ENCODE data around the gene RSBN1L.

RSBN1L gene

DNA sequence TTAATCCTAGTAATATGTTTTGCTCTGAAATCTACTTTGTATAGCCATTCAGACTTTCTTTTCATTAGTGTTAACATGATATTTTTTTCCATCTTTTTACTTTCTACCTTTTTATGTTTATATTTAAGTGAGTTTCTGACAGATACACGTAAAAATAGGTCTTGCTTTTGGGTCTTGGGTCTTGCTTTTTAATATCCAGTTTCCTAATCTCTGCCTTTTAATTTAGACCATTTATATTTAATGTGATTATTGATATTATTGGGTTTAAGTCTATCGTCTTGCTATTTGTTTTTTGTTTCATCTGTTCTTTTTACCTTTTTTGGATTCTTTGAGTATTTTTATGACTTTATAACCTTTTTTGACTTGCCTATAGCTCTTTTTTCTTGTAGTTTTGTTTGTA lies 110.2 kb downstream of the RSBN1L start:
- no peak for DNase-seq (ENCODE audit: low read depth)

DNA sequence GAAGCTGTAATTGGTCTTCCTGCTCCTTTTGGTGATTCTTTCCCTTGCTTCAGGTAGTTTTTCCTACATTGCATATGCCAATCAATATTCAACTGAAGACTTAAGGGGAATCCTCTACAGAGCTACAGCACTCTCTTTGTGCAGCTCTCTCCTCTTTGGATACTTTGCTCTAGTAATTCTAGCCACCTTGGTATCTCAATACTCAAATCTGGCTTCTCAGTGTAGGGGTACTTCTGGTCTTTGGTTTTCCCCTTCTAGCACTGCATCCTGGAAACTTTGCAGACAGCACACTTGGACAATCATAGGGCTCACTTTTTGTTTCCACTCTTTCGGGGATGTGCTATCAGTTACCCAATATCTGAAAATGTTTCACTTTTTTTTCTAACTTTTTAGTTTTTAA lies 112.3 kb downstream of the RSBN1L start:
- no peak for DNase-seq (ENCODE audit: low read depth)

- peak; percentile 55 for DNase-seq (ENCODE audit: low read depth)
These were observed 115.4 kb downstream of the RSBN1L start for GRCh38 chr7:77811516-77812289.

DNA sequence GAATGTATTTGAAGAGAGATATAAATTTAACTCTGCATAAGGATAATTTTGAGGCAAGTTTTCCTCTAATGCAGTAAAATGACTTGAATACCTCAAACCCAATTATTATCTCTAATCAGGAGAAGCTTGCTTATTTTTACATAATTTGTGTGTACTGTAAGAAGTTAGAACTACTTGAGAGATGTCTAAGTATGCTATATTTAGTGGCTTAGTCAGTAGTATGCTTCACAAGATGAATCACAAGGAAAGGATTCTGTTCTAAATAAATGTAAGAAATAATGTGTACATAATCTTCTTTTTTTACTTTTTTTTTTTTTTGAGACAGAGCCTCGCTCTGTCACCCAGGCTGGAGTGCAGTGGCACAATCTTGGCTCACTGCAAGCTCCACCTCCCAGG lies 116.0 kb downstream of the RSBN1L start:
- DNase-seq (ENCODE audit: low read depth): peak; percentile 91

DNA sequence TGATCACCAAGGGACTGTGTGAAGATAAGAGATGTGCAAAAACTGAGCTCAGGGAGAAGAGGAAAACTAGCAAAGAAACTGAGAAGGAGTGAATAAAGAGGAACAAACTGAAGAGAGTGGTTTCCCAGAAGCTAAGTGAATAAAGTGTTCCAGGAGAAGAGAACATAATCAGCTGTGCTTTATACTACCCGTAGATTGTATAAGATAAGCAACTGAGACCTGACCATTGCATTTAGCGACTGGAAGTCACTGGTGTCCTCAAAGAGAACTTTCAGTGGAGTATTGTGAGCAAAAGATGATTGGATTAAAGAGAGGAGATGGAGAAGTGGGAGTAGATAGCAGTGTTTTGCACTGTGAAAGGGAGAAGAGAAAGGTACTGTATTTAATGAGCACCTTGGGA lies 116.9 kb downstream of the RSBN1L start:
- no peak for DNase-seq (ENCODE audit: low read depth)

GRCh38 chr7:77819021-77819420 lies 122.8 kb downstream of the RSBN1L start:
- DNase-seq (ENCODE audit: low read depth): no peak

- DNase-seq (ENCODE audit: low read depth): no peak
These were observed 124.7 kb downstream of the RSBN1L start for GRCh38 chr7:77820967-77821366.

GRCh38 chr7:77822269-77822668 lies 126.0 kb downstream of the RSBN1L start:
- DNase-seq (ENCODE audit: low read depth): no peak

DNA sequence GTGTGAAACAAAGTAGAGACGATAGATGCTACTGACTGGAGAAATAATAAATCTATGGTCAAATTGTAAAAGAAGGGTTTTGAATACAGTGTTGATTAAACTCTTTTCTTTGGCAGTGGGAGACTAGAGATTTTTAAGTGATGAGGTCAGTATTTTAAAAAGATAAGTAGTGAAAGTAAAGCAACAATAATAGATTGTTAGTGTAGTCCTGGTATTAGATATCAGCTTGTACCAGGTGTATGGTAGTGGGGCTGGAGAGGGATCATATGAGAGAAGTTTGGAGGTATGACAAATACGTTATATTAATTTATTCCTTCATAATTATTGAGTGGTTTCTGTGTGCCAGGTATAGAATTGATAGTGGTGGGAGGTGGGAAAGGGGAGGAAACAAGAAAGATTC lies 127.5 kb downstream of the RSBN1L start:
- no peak for DNase-seq (ENCODE audit: low read depth)

- no peak for DNase-seq (ENCODE audit: low read depth)
These were observed 128.4 kb downstream of the RSBN1L start for GRCh38 chr7:77824636-77825035.

DNA sequence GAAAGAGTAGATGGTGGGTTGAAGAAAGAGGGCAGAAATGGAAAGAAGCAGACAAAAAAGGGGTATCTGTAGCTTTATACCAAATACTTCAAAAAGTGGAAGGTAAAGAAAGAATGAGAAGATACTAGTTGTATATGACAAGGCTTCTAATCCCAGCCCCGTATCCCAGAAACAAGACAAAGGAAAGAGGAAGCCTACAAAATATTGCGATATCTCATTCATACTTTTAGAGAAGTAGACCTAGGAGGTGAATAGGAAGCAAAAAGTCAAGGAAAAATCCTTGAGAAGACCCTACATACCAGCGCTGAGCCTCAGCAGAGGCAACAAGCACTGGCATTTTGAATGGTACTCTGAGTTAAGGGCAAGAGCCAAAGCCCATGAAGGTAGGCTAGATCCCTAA lies 128.9 kb downstream of the RSBN1L start:
- no peak for DNase-seq (ENCODE audit: low read depth)

- DNase-seq (ENCODE audit: low read depth): no peak
These were observed 130.0 kb downstream of the RSBN1L start for GRCh38 chr7:77826300-77826699.

- DNase-seq (ENCODE audit: low read depth): no peak
These were observed 131.7 kb downstream of the RSBN1L start for GRCh38 chr7:77827999-77828398.

DNA sequence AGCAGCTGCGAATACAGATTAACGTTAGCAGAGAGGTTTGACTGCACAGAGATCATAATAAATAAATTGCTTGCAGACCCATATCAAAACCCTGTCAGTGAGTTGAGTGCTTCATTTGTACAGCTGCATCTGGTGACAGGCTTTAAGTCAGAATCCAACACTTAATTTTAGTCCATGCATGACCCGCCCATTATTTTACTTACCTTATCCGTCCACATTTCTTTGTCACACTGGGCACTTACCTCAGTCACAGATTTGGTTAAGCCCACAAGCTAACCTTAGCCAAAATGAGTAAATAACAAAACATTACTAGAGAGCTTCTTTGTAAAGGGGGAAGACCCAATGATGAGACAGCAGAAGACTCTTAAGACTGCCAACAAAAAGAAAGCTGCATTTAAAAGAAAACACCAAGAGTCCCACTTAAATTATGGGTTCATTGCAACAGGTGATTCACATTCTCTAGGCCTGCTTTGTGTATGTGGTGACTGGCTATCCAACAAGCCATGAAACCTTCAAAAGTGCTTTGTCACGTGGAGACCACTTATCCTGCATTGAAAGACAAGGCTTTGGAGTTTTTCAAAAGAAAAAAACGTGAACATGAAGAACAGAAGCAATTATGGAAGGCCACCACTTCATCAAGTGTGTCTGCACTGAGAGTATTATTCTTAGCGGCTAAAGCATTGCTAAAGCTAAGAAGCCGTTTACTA lies 134.5 kb downstream of the RSBN1L start:
- no peak for DNase-seq (ENCODE audit: low read depth)

GRCh38 chr7:77831481-77831880 lies 135.2 kb downstream of the RSBN1L start:
- DNase-seq (ENCODE audit: low read depth): no peak

DNA sequence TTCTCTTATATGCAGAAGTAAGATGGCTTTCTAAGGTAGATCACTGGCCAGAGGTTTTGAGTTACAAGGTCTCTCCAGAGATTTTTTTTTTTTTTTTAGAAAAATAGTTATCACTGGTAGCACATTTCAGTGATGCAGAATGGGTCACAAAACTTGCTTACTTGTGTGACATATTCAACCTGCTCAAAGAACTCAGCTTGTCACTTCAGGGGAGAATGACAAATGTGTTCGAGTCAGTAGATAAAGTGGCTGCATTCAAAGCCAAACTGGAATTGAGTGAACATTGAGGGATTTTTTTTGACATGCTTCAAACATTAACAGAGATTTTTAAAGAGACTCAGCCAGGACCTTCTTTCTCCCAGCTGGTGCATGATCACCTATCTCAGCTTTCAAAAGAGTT lies 135.7 kb downstream of the RSBN1L start:
- DNase-seq (ENCODE audit: low read depth): no peak
